Naive thymus-derived CD4-positive, alpha-beta T cell (primary cell): ENCODE data around the gene GNAO1. TPM values are rescaled to one million over a fixed set of nuclear protein-coding genes. Genes with fewer than 3 reads are reported as not detected.
A peak's percentile ranks its signal among the peaks of the same experiment; 100 is the strongest.

Experiments
- ATAC-seq: fragments of 150-1000 bp; cut with Tn5 transposase; 2 replicates; pipeline ENCODE4 v1.10.0; 2021; ENCODE audit warnings: mild to moderate bottlenecking, moderate library complexity
- CTCF ChIA-PET: fragments of 350-600 bp; sonication (Branson Sonifier 250); formaldehyde crosslinking; loops from one replicate; lab custom pipeline; 2021; ENCODE audit warnings: antibody characterized with exemption; lab: Charles Lee
- POLR2A ChIA-PET: fragments of 350-600 bp; sonication (Branson Sonifier 250); formaldehyde crosslinking; loops from one replicate; lab custom pipeline; 2021; ENCODE audit warnings: antibody characterized with exemption, inconsistent platforms; lab: Charles Lee
- DNase-seq, 9 donors: peaks; one replicate each; pipeline versions ENCODE4 v3.0.0 to v3.0.0-alpha.2; 2020 to 2022; ENCODE audit warnings: mixed read lengths in 1 of 9
- H3K27ac ChIP-seq: one replicate; pipeline ENCODE4 v1.7.0; 2013; ENCODE audit warnings: mild to moderate bottlenecking, low read depth, low read length, moderate library complexity
- H3K27me3 ChIP-seq, 2 donors: one replicate each; pipeline ENCODE4 v1.7.0; 2013; ENCODE audit warnings: low read length in 2 of 2, mild to moderate bottlenecking in 2 of 2, moderate library complexity in 2 of 2; ENCODE audit not compliant: control insufficient read depth in 2 of 2, insufficient read depth in 2 of 2
- H3K36me3 ChIP-seq, 3 experiments: 1 replicate in 2 of 3; 2 replicates in 1 of 3; pipeline ENCODE4 v1.7.0; 2013; ENCODE audit warnings: low read length in 3 of 3, mild to moderate bottlenecking in 3 of 3, moderate library complexity in 1 of 3; ENCODE audit not compliant: insufficient read depth in 3 of 3, control insufficient read depth in 2 of 3
- H3K4me1 ChIP-seq, 2 donors: one replicate each; pipeline ENCODE4 v1.7.0; 2013; ENCODE audit warnings: low read length in 2 of 2, mild to moderate bottlenecking in 2 of 2, moderate library complexity in 1 of 2; ENCODE audit not compliant: control insufficient read depth in 2 of 2, insufficient read depth in 2 of 2
- H3K4me3 ChIP-seq: 2 replicates; pipeline ENCODE4 v1.7.0; 2013; ENCODE audit warnings: mild to moderate bottlenecking, low read length
- H3K9me3 ChIP-seq, 3 experiments: 1 replicate in 2 of 3; 2 replicates in 1 of 3; pipeline ENCODE4 v1.7.0; 2013; ENCODE audit warnings: low read length in 3 of 3; ENCODE audit not compliant: control insufficient read depth in 2 of 3
- H3K27ac Mint-ChIP-seq, 9 donors: one replicate each; pipeline ENCODE4 v1.8.0; 2020 to 2022; ENCODE audit warnings: mixed read lengths in 9 of 9, mild to moderate bottlenecking in 8 of 9, moderate library complexity in 5 of 9, inconsistent platforms in 2 of 9
- H3K27me3 Mint-ChIP-seq, 5 donors: one replicate each; pipeline ENCODE4 v1.8.0; 2021 to 2022; ENCODE audit warnings: mixed read lengths in 5 of 5, mild to moderate bottlenecking in 1 of 5
- H3K36me3 Mint-ChIP-seq, 5 donors: one replicate each; pipeline ENCODE4 v1.8.0; 2020 to 2022; ENCODE audit warnings: mixed read lengths in 5 of 5, mild to moderate bottlenecking in 3 of 5, inconsistent platforms in 1 of 5
- H3K4me1 Mint-ChIP-seq, 7 donors: one replicate each; pipeline ENCODE4 v1.8.0; 2020 to 2022; ENCODE audit warnings: mixed read lengths in 7 of 7, mild to moderate bottlenecking in 3 of 7, inconsistent platforms in 1 of 7
- H3K4me3 Mint-ChIP-seq, 10 donors: one replicate each; pipeline ENCODE4 v1.8.0; 2020 to 2022; ENCODE audit warnings: mild to moderate bottlenecking in 10 of 10, mixed read lengths in 10 of 10, moderate library complexity in 6 of 10, inconsistent platforms in 2 of 10
- H3K9me3 Mint-ChIP-seq, 11 donors: one replicate each; pipeline ENCODE4 v1.8.0; 2020 to 2022; ENCODE audit warnings: mixed read lengths in 11 of 11, mild to moderate bottlenecking in 4 of 11, inconsistent platforms in 1 of 11, moderate library complexity in 1 of 11
- intact Hi-C, 2 donors: fragments of 100-400 bp; cut with micrococcal nuclease; formaldehyde crosslinking; loops; one replicate each; pipeline ENCODE4 v1.15.1; 2023
- polyA plus RNA-seq, 2 donors: library from polyadenylated mRNA; unstranded; fragments of 300-500 nt; fragmentation: Illumina TruSeq; gene quantifications; one replicate each; pipeline ENCODE4 v1.2.3, GENCODE V29; 2021
- total RNA-seq, 6 experiments: library from RNA in 5 of 6; stranded (reverse) in 5 of 6; gene quantifications; 1 replicate in 5 of 6; 2 replicates in 1 of 6; pipeline ENCODE4 v1.2.3 and lab custom pipeline; 2021 to 2026

Gene GNAO1
- total and polyA plus RNA-seq, 7 experiments from 2014 or later = 0.43 to 5.4 (median 0.80) TPM; not detected in 2

- no peak for DNase-seq
- Histone ChIP-seq H3K27me3 (no peaks in the 10 kb centered on the region), H3K9me3 (no peaks in the 10 kb centered on the region), H3K4me1 (peaks cover 30 to 56% of the 10 kb centered on the region in 2 donors), H3K36me3 (no peaks in the 10 kb centered on the region), H3K4me3 (no peak overlapping the region), H3K27ac (no peak overlapping the region)
- ChIA-PET CTCF (no interaction called here), POLR2A (no interaction called here)
- H3K4me3 Mint-ChIP-seq = no peak overlapping the region
- peaks cover 0 to 19% (median 14%) of the 10 kb centered on the region in 7 donors for H3K4me1 Mint-ChIP-seq
- H3K36me3 Mint-ChIP-seq = peaks cover 0 to 2% (median 0%) of the 10 kb centered on the region in 5 donors
- ATAC-seq = no peak
- intact Hi-C loops = loop anchor here in 1 of 2 donors (5.0 kb wide), 1 partner anchor 81 kb away; no protein-coding TSS in a partner anchor
- no peak overlapping the region for H3K27ac Mint-ChIP-seq
- peaks cover 0 to 32% (median 6%) of the 10 kb centered on the region in 5 donors for H3K27me3 Mint-ChIP-seq
- H3K9me3 Mint-ChIP-seq = peaks cover 0 to 2% (median 0%) of the 10 kb centered on the region in 11 donors
Observed at GRCh38 chr16:56201030-56201429, 9.7 kb downstream of the GNAO1 start.

DNA sequence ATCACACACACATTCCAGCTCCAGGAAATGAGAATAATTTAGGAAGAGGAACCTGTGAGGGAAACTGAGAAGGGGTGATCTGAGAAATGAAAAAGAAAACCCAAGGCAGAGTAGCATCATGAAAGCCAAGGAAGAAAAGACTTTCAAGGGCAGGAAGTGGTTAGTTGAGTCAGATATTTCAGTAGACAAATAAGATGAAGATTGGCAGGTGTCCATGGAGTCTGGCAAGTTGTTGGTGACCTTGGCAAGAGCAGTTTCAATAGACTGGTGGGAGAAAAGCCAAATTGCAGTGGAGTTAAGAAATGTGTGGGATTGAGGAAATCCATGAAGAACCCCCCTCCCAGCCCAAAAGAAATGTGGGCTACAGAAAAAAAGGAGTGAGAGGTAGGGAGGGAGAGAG, 10.7 kb downstream of the GNAO1 start:
- H3K27me3 ChIP-seq = no peaks in the 10 kb centered on the region

GRCh38 chr16:56203052-56203451, 11.8 kb downstream of the GNAO1 start:
- H3K4me1 ChIP-seq = peaks cover 30 to 54% of the 10 kb centered on the region in 2 donors
- no peaks in the 10 kb centered on the region for H3K36me3 ChIP-seq
- peak; percentile 90 for ATAC-seq
- peak in 2 of 9 donors; percentile 39 to 41 for DNase-seq
- H3K36me3 Mint-ChIP-seq = no peaks in the 10 kb centered on the region
- intact Hi-C loops = loop anchor here (1.0 to 5.0 kb wide), 7 partner anchors 14 to 259 kb away; no protein-coding TSS in a partner anchor
- ChIA-PET POLR2A (no interaction called here), CTCF (interaction anchor here (0.5 to 1.6 kb wide), 4 partner anchors 71 to 258 kb away, joined by 3 to 5 read pairs (median 4); no protein-coding TSS in a partner anchor)
- H3K4me3 Mint-ChIP-seq = no peak overlapping the region
- H3K9me3 Mint-ChIP-seq = peaks cover 0 to 2% (median 0%) of the 10 kb centered on the region in 11 donors
- no peaks in the 10 kb centered on the region for H3K27me3 ChIP-seq
- H3K9me3 ChIP-seq = no peaks in the 10 kb centered on the region
- no peak overlapping the region for H3K27ac Mint-ChIP-seq
- no peak overlapping the region for H3K4me3 ChIP-seq
- peaks cover 0 to 26% (median 0%) of the 10 kb centered on the region in 5 donors for H3K27me3 Mint-ChIP-seq
- H3K27ac ChIP-seq = no peak overlapping the region
- H3K4me1 Mint-ChIP-seq = peaks cover 0 to 19% (median 14%) of the 10 kb centered on the region in 7 donors

More for the DNA sequence above, 10.7 kb downstream of the GNAO1 start:
- POLR2A ChIA-PET = no interaction called here
- no peak for ATAC-seq
- H3K27me3 Mint-ChIP-seq = peaks cover 0 to 29% (median 4%) of the 10 kb centered on the region in 5 donors
- H3K9me3 Mint-ChIP-seq = peaks cover 0 to 2% (median 0%) of the 10 kb centered on the region in 11 donors
- CTCF ChIA-PET = no interaction called here
- no peak overlapping the region for H3K4me3 ChIP-seq
- no peaks in the 10 kb centered on the region for H3K9me3 ChIP-seq
- peak in 4 of 9 donors; percentile 33 to 53 (median 42) for DNase-seq
- intact Hi-C loops = loop anchor here (1.0 to 5.0 kb wide), 5 partner anchors 8 to 161 kb away; no protein-coding TSS in a partner anchor
- H3K27ac Mint-ChIP-seq = no peak overlapping the region
- no peak overlapping the region for H3K27ac ChIP-seq
- peaks cover 0 to 19% (median 14%) of the 10 kb centered on the region in 7 donors for H3K4me1 Mint-ChIP-seq
- no peak overlapping the region for H3K4me3 Mint-ChIP-seq
- no peaks in the 10 kb centered on the region for H3K36me3 ChIP-seq
- peaks cover 0 to 2% (median 0%) of the 10 kb centered on the region in 5 donors for H3K36me3 Mint-ChIP-seq
- H3K4me1 ChIP-seq = peaks cover 30 to 56% of the 10 kb centered on the region in 2 donors

DNA sequence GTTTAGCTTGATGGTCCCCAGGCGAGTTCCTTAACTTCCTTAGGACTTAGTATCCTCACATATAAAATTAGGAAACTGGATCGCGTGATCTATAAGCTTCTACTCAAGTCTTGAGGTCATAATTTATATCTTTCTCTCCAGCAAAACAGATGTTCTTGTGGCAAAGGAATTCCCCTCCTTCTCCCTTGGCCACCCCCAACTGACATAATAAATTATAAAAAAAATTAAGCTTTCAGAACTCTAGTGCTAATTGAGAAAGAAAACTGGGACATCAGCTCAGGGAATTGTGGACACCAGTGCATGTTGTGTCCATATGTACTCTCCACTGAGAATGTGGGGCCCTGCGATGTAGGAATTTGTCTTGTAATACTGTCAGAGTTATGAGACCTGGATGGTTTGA, 13.5 kb downstream of the GNAO1 start:
- Histone ChIP-seq H3K27ac (no peak overlapping the region), H3K9me3 (no peaks in the 10 kb centered on the region), H3K36me3 (no peaks in the 10 kb centered on the region), H3K27me3 (no peaks in the 10 kb centered on the region), H3K4me1 (peaks cover 20 to 36% of the 10 kb centered on the region in 2 donors), H3K4me3 (no peak overlapping the region)
- ATAC-seq = no peak
- Mint-ChIP-seq H3K36me3 (no peaks in the 10 kb centered on the region), H3K4me3 (no peak overlapping the region), H3K9me3 (peaks cover 0 to 2% (median 0%) of the 10 kb centered on the region in 11 donors), H3K27ac (no peak overlapping the region), H3K27me3 (peaks cover 0 to 38% (median 4%) of the 10 kb centered on the region in 5 donors), H3K4me1 (peaks cover 0 to 5% (median 2%) of the 10 kb centered on the region in 7 donors)
- no peak for DNase-seq
- intact Hi-C loops = loop anchor here in 1 of 2 donors (5.0 kb wide), 1 partner anchor 77 kb away; no protein-coding TSS in a partner anchor
- ChIA-PET CTCF (interaction anchor here (1.6 kb wide), 1 partner anchor 258 kb away, joined by 4 read pairs; no protein-coding TSS in a partner anchor), POLR2A (no interaction called here)

GRCh38 chr16:56206951-56207350, 15.7 kb downstream of the GNAO1 start:
- peaks cover 0 to 5% (median 0%) of the 10 kb centered on the region in 7 donors for H3K4me1 Mint-ChIP-seq
- Histone ChIP-seq H3K9me3 (no peaks in the 10 kb centered on the region), H3K27me3 (no peaks in the 10 kb centered on the region), H3K4me3 (no peak overlapping the region), H3K27ac (no peak overlapping the region), H3K4me1 (peaks cover 9 to 15% of the 10 kb centered on the region in 2 donors), H3K36me3 (no peaks in the 10 kb centered on the region)
- H3K27ac Mint-ChIP-seq = no peak overlapping the region
- ATAC-seq = no peak
- no peak overlapping the region for H3K4me3 Mint-ChIP-seq
- CTCF ChIA-PET = no interaction called here
- peaks cover 6 to 50% (median 15%) of the 10 kb centered on the region in 5 donors for H3K27me3 Mint-ChIP-seq
- no peaks in the 10 kb centered on the region for H3K36me3 Mint-ChIP-seq
- POLR2A ChIA-PET = no interaction called here
- DNase-seq = no peak
- peaks cover 0 to 2% (median 0%) of the 10 kb centered on the region in 11 donors for H3K9me3 Mint-ChIP-seq
- intact Hi-C loops = no loop called here

- Histone ChIP-seq H3K36me3 (no peaks in the 10 kb centered on the region), H3K4me1 (peaks cover 5 to 10% of the 10 kb centered on the region in 2 donors), H3K27me3 (no peaks in the 10 kb centered on the region), H3K4me3 (no peak overlapping the region), H3K27ac (no peak overlapping the region), H3K9me3 (no peaks in the 10 kb centered on the region)
- no peak for ATAC-seq
- no peak for DNase-seq
- H3K4me1 Mint-ChIP-seq = peaks cover 0 to 5% (median 0%) of the 10 kb centered on the region in 7 donors
- no peaks in the 10 kb centered on the region for H3K36me3 Mint-ChIP-seq
- intact Hi-C loops = no loop called here
- ChIA-PET POLR2A (no interaction called here), CTCF (no interaction called here)
- peaks cover 0 to 2% (median 0%) of the 10 kb centered on the region in 11 donors for H3K9me3 Mint-ChIP-seq
- H3K27me3 Mint-ChIP-seq = peaks cover 7 to 53% (median 19%) of the 10 kb centered on the region in 5 donors
- no peak overlapping the region for H3K4me3 Mint-ChIP-seq
- H3K27ac Mint-ChIP-seq = no peak overlapping the region
Observed at GRCh38 chr16:56207421-56207820, 16.1 kb downstream of the GNAO1 start.
